GM12873 (cell line): Measurements from ENCODE around the gene MBP.

ENCODE experiments used
- TF ChIP-seq, protein P1 (sequence below): IDR thresholded peaks from 2 replicates; pipeline ENCODE4 v1.5.1; 2012; ENCODE audit warnings: low read depth, mild to moderate bottlenecking, moderate library complexity, low read length, control low read depth; ENCODE audit not compliant: insufficient read depth; ENCODE audit errors: missing control alignments

Gene MBP

DNA sequence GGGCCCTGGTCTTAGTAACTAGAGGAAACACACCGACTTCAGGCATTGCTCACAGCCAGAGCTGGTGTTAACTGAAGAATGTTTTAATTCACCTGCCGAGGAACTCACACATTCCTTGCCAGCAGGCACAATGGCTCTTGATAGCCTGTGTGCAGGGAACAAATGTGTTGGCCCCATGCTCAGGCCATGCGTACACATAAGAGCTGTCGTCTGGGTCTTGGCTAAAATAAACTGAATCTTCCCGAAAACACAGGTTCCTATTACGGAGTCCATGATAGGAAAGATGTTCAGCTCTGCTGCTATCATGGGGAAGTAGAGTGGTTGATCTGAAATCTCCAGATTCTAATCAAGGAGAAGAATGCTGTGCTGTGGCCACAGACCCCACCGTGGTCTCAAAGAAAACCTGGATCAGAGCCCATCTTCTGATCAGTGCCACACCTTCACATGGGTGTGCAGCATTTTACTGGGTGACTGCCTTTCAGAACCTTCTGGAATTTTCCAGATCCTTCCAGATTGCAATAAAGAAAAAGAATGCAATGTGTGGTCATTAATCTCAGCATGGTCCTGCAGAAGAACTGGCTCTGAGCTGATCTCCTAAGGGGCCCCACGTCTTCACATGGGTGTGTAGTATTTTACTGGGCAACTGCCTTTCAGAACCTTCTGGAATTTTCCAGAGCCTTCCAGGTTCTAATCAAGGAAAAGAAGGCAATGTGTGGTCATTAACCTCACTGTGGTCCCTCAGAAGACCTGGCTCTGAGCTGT, 17.2 kb downstream of the MBP start:
- TF ChIP-seq, protein P1, sequence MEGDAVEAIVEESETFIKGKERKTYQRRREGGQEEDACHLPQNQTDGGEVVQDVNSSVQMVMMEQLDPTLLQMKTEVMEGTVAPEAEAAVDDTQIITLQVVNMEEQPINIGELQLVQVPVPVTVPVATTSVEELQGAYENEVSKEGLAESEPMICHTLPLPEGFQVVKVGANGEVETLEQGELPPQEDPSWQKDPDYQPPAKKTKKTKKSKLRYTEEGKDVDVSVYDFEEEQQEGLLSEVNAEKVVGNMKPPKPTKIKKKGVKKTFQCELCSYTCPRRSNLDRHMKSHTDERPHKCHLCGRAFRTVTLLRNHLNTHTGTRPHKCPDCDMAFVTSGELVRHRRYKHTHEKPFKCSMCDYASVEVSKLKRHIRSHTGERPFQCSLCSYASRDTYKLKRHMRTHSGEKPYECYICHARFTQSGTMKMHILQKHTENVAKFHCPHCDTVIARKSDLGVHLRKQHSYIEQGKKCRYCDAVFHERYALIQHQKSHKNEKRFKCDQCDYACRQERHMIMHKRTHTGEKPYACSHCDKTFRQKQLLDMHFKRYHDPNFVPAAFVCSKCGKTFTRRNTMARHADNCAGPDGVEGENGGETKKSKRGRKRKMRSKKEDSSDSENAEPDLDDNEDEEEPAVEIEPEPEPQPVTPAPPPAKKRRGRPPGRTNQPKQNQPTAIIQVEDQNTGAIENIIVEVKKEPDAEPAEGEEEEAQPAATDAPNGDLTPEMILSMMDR = no peak

DNA sequence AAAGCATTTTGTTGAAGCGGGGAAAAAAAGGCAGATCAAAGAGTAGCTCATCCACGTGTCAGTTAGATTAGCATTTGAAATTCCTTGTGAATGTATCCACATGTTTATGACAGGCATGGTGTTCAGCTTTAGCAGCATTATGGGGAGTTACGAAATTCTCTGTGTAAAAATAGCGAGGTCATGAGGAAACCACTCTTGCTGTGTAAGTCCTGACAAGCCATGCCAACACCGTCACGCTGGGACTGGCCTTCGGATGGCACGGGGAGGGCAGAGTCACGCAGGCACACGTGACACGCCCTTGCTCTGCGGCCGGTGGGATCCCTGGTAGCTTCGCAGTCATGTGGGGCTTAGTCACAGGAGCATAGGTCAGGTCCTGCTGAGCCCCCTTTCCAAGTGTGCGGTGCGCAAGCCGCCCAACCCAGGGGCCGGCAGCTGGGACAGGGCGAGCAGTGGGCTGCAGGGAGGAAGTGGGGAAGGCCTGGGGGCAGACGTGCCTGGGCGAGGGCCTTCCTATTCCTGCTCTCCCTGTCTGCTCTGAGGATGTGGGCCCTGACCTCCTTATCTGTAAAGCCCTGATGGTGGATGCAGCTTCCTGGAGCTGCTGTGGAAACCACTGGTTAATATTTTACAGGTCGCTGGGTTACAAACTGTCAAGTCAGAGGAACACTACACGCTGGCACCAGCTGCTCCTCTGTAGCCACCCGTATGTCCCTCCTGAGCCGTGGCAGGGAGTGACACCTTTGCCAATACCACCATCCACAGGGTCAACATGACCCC, 18.0 kb downstream of the MBP start:
- TF ChIP-seq, protein P1 = no peak

DNA sequence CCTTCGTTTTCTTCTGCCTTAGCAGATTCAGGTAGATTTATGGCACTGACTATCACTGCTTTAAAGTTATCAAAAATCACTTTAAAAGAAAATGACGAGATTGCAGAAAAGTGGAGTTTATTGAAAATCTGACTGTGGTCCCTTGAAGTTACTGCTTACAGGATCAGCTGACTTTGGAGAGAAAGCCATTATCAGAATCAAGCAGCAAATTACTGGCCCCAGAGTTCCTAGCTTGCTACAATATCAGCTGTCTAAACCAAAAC, 18.5 kb downstream of the MBP start:
- TF ChIP-seq, protein P1 = no peak

DNA sequence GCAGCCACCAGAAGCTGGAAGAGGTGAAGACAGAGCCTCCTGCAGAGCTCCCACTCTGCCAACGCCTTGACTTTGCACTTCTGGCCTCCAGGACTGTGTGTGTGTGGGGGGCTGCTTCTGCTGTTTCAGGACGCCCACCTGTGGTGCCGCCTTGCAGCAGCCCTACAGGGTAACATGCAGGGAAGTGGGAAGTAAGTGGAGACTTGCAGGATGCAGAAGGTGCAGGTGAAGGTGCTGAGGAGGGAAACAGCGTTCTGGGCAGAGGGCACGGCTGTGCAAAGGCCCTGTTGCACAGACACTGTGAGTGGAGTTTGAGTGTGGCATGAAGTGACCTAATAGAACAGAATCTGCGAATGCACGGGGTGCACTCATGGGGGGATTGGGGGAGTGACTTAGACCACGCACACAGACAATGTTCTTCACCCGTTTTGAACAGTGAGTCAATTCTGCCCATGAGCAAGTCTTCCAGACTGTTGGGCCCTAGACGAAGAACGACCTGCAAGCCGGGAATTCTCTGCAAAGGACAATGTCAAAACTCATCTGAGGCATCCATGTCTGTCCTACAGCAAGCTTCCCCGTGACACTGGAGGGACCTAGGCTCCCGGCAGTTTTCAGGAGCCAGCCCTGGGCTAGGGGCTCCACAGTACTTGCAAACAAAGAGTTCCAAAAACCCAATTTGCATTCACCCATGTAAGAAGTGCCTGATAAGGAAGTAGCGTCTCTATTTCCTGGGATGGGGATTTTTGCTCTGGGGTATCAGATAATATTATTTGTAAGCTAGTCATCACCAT, 19.0 kb downstream of the MBP start:
- TF ChIP-seq, protein P1 = no peak

DNA sequence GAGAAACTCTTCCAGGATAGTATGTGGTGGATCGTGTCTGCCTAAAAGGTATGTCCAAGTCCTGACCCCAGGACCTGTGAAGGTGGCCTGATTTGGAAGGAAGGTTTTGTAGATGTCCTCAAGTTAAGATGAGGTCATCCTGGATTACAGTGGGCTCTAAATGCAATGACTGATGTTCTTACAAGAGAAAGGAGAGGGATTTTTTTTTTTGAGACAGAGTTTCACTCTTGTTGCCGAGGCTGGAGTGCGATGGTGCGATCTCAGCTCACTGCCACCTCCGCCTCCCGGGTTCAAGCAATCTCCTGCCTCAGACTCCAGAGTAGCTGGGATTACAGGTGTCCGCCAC, 19.9 kb downstream of the MBP start:
- TF ChIP-seq, protein P1 = no peak

DNA sequence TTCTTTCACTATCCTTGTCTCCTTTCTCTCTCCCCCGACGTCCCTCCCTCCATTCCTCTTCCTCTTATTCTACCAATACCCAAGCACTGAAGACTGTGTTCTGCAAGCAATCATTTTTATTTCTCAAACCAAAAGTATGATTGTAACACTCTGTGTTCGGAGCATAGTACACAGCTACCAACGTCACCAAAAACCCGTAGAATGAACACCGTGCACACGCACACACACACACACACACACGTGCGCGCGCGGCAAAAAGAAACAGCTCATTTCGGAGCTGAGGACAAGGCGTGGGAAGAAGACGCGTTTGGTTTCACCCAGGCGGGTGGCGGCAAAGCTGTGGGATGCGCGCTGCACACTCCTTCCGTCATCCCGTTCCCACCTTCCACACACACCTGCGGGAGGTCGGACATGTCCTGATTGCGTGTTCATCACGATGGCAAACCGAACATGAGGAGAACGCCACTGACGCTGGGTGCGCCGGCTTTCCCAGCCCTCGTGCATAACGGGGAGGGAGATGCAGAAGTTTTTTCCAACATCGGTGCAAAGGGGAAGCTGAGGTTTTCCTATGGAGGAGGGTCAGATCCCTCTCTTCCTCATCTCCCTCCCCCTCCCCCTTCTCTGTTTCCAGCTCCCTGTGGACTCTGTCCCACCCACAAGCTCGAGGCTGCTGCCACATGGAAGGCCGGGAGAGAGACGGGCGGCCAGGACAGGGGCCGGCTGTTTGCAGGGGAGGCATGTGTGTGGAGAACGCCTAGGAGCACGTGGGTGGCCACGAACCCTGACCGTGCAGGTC, 20.4 kb downstream of the MBP start:
- TF ChIP-seq, protein P1 = no peak
